ENCODE data around the gene ATP1B3. TPM values are rescaled to one million over a fixed set of nuclear protein-coding genes. Genes with fewer than 3 reads are reported as not detected.

The ATP1B3 gene
- 123 and 147 TPM in 2 replicates for total RNA-seq
- long read RNA-seq, transcript ATP1B3-201 (7 exons, 1,811 nt): major isoform, 875 of 916 reads
- long read RNA-seq, partial matches to known transcripts: 10 of 916 reads
- long read RNA-seq, other reads (novel, unspliced or antisense): 30 of 916 reads

- Mint-ChIP-seq H3K27ac (ENCODE audit: unreplicated experiment) (peak within 1 kb of the TSS; percentile 96), H3K4me1 (peaks cover 38% of the 10 kb centered on the region), H3K36me3 (ENCODE audit: low read depth) (no peaks in the 10 kb centered on the region), H3K27me3 (ENCODE audit: low read depth) (peaks cover 4% of the 10 kb centered on the region), H3K4me3 (peak within 1 kb of the TSS; percentile 97), H3K9me3 (no peaks in the 10 kb centered on the region)
- TF ChIP-seq CTCF (conservative IDR thresholded peaks at IDR 0.05): no peak
- DNase-seq (ENCODE audit: low read depth, low spot score): peak; percentile 73
These were observed at the start of gene ATP1B3 for GRCh38 chr3:141876381-141876890. TSS of gene ATP1B3 (plus strand) at chr3:141876643. CDS start at chr3:141876802, 159 bp downstream.

GRCh38 chr3:141828487-141828886 is 48.0 kb upstream of the ATP1B3 start:
- Mint-ChIP-seq H3K27me3 (ENCODE audit: low read depth) (no peaks in the 10 kb centered on the region), H3K9me3 (no peaks in the 10 kb centered on the region), H3K4me3 (no peak overlapping the region), H3K36me3 (ENCODE audit: low read depth) (no peaks in the 10 kb centered on the region), H3K27ac (ENCODE audit: unreplicated experiment) (no peak overlapping the region), H3K4me1 (no peaks in the 10 kb centered on the region)
- TF ChIP-seq CTCF (conservative IDR thresholded peaks at IDR 0.05): no peak
- no peak for DNase-seq (ENCODE audit: low read depth, low spot score)

- Mint-ChIP-seq H3K4me3 (no peak overlapping the region), H3K27me3 (ENCODE audit: low read depth) (no peaks in the 10 kb centered on the region), H3K9me3 (no peaks in the 10 kb centered on the region), H3K27ac (ENCODE audit: unreplicated experiment) (no peak overlapping the region), H3K36me3 (ENCODE audit: low read depth) (no peaks in the 10 kb centered on the region), H3K4me1 (no peaks in the 10 kb centered on the region)
- no peak for TF ChIP-seq CTCF (conservative IDR thresholded peaks at IDR 0.05)
- no peak for DNase-seq (ENCODE audit: low read depth, low spot score)
These were observed 47.6 kb upstream of the ATP1B3 start for GRCh38 chr3:141828890-141829289.

GRCh38 chr3:141830508-141830907 is 45.9 kb upstream of the ATP1B3 start:
- H3K9me3 Mint-ChIP-seq: no peaks in the 10 kb centered on the region
- DNase-seq (ENCODE audit: low read depth, low spot score): no peak
- no peaks in the 10 kb centered on the region for H3K4me1 Mint-ChIP-seq
- H3K4me3 Mint-ChIP-seq: no peak overlapping the region
- no peak for TF ChIP-seq CTCF (conservative IDR thresholded peaks at IDR 0.05)
- H3K36me3 Mint-ChIP-seq (ENCODE audit: low read depth): no peaks in the 10 kb centered on the region
- H3K27me3 Mint-ChIP-seq (ENCODE audit: low read depth): no peaks in the 10 kb centered on the region
- no peak overlapping the region for H3K27ac Mint-ChIP-seq (ENCODE audit: unreplicated experiment)

GRCh38 chr3:141834292-141834691 is 42.2 kb upstream of the ATP1B3 start:
- no peaks in the 10 kb centered on the region for H3K27me3 Mint-ChIP-seq (ENCODE audit: low read depth)

More at GRCh38 chr3:141834292-141834691, 42.2 kb upstream of the ATP1B3 start:
- H3K9me3 Mint-ChIP-seq: no peaks in the 10 kb centered on the region
- H3K36me3 Mint-ChIP-seq (ENCODE audit: low read depth): no peaks in the 10 kb centered on the region
- no peak for DNase-seq (ENCODE audit: low read depth, low spot score)
- H3K27ac Mint-ChIP-seq (ENCODE audit: unreplicated experiment): no peak overlapping the region
- H3K4me3 Mint-ChIP-seq: no peak overlapping the region
- no peaks in the 10 kb centered on the region for H3K4me1 Mint-ChIP-seq
- TF ChIP-seq CTCF (conservative IDR thresholded peaks at IDR 0.05): no peak

Data from neural crest cell (in vitro differentiated cells).